ENCODE measurements around the gene MTCL1. TPM values are rescaled to one million over a fixed set of nuclear protein-coding genes. Genes with fewer than 3 reads are reported as not detected.

MTCL1 gene
- total and polyA plus RNA-seq, 2 of the 8 experiments (the other 6 are each of a cell fraction or from before 2014, with no cell fraction given): 16.6 to 60.8 TPM

- H3K79me2 ChIP-seq (ENCODE audit: control insufficient read depth in 1 of 2, insufficient read depth in 2 of 2, low read length in 2 of 2): no peaks in the 10 kb centered on the region
- no peaks in the 10 kb centered on the region for H3K23me2 ChIP-seq (ENCODE audit: low read depth, low read length)
- CTCF ChIA-PET (ENCODE audit: partially characterized antibody): no interaction called here
- H4K5ac ChIP-seq (ENCODE audit: insufficient read length, low read depth, low read length): no peak overlapping the region
- no peaks in the 10 kb centered on the region; a peak in 1 of 7 replicates for H3K4me1 ChIP-seq (replicated peaks in 1 of 4; ENCODE audit: control insufficient read depth in 3 of 4, insufficient read depth in 4 of 4, low read length in 3 of 4)
- no peaks in the 10 kb centered on the region for H4K20me1 ChIP-seq (replicated peaks in 1 of 2; ENCODE audit: control insufficient read depth in 1 of 2, insufficient read depth in 2 of 2, low read length in 2 of 2)
- FAIRE-seq: no peak
- no peak overlapping the region for H2BK12ac ChIP-seq (ENCODE audit: low read depth, low read length)
- H3K4me3 ChIP-seq (ENCODE audit: extremely low read depth in 1 of 4, insufficient read depth in 2 of 4, low read depth in 3 of 4, low read length in 4 of 4): no peak overlapping the region
- H3K27me3 ChIP-seq (replicated peaks in 1 of 4; ENCODE audit: control insufficient read depth in 3 of 4, extremely low read depth in 1 of 4, insufficient read depth in 3 of 4, low read length in 3 of 4): no peaks in the 10 kb centered on the region; a peak in 1 of 7 replicates
- no peak overlapping the region for H2BK15ac ChIP-seq (ENCODE audit: low read length)
- no peak overlapping the region for H3K9ac ChIP-seq (replicated peaks in 1 of 4; ENCODE audit: extremely low read depth in 1 of 4, low read depth in 3 of 4, low read length in 3 of 4)
- H2AFZ ChIP-seq (ENCODE audit: low read length): no peak overlapping the region
- TF ChIP-seq KDM4A (IDR thresholded peaks at IDR 0.05; ENCODE audit: low read depth, low read length, severe bottlenecking) (no peak), HDAC2 (IDR thresholded peaks at IDR 0.05; ENCODE audit: borderline replicate concordance in 1 of 2, low read depth in 2 of 2, low read length in 2 of 2) (no peak), SP4 (IDR thresholded peaks at IDR 0.05; ENCODE audit: low read length) (no peak), SIN3A (conservative IDR thresholded peaks at IDR 0.05 in 1 of 2, IDR thresholded peaks at IDR 0.05 in 1 of 2; ENCODE audit: low read depth in 1 of 2, low read length in 2 of 2) (no peak), BACH1 (IDR thresholded peaks at IDR 0.05; ENCODE audit: low read length) (no peak)
- peaks cover 0 to 7% (median under 1%) of the 10 kb centered on the region in 4 experiments; a peak in 4 of 8 replicates for H3K36me3 ChIP-seq (ENCODE audit: control insufficient read depth in 2 of 4, insufficient read depth in 4 of 4, low read length in 3 of 4)
- no peak overlapping the region for H3K27ac ChIP-seq (ENCODE audit: low read depth, low read length)
- H3K4me2 ChIP-seq (ENCODE audit: insufficient read depth in 1 of 2, low read depth in 2 of 2, low read length in 2 of 2): no peak overlapping the region
- POLR2A ChIA-PET (ENCODE audit: partially characterized antibody): no interaction called here
- no peak overlapping the region for H3K14ac ChIP-seq (ENCODE audit: insufficient read length)
- H3K56ac ChIP-seq (replicated peaks; ENCODE audit: insufficient read length, low read depth, low read length): no peak overlapping the region
- H2BK20ac ChIP-seq (ENCODE audit: low read length): no peak overlapping the region
- H2BK120ac ChIP-seq (replicated peaks; ENCODE audit: low read depth, low read length): no peak overlapping the region
- H3K4ac ChIP-seq (replicated peaks; ENCODE audit: insufficient read length, low read depth, low read length): no peak overlapping the region
- H3K79me1 ChIP-seq (ENCODE audit: low read depth, low read length): no peaks in the 10 kb centered on the region
- no peak overlapping the region for H2AK5ac ChIP-seq (ENCODE audit: low read depth, low read length)
- H4K91ac ChIP-seq (replicated peaks; ENCODE audit: insufficient read length, low read length): no peak overlapping the region
- no peak overlapping the region for H2BK5ac ChIP-seq (ENCODE audit: low read depth, low read length)
- no peak overlapping the region for H4K8ac ChIP-seq (ENCODE audit: extremely low read depth, insufficient read depth, low read length)
- no peak overlapping the region for H3K18ac ChIP-seq (ENCODE audit: extremely low read depth, low read length)
- H3K23ac ChIP-seq (ENCODE audit: insufficient read length): no peak overlapping the region
- H3K9me3 ChIP-seq (ENCODE audit: insufficient read depth in 2 of 2, low read depth in 1 of 2, low read length in 1 of 2): peaks cover 0 to 4% of the 10 kb centered on the region in 2 experiments; a peak in 1 of 4 replicates
- 95% methylated on average over 6 of the region's 6 CpGs; no CpG with 5 or more reads in 1 of the 2 experiments for WGBS, 2 experiments (ENCODE audit: extremely low coverage in 1 of 2, insufficient coverage in 1 of 2, insufficient read length in 1 of 2, insufficient replicate concordance in 2 of 2, low coverage in 1 of 2, low lambda C conversion rate in 2 of 2, missing lambda C conversion rate in 1 of 2)
- DNase-seq (ENCODE audit: low read depth in 1 of 2, low spot score in 2 of 2): no peak
Measured at GRCh38 chr18:8834881-8835280, 129.5 kb downstream of the MTCL1 start.
